GDM1 (cell line): Measurements from ENCODE around the gene KCNE1.
"Not testable (repeated sequence)": the region's sequence is repeated elsewhere in the genome, so short reads cannot be mapped to it uniquely, and the experiment has no call there.

Source experiments
- DNase-seq: peaks from one replicate; lab custom pipeline; 2025; lab: John Stamatoyannopoulos, UW

Gene KCNE1

DNA sequence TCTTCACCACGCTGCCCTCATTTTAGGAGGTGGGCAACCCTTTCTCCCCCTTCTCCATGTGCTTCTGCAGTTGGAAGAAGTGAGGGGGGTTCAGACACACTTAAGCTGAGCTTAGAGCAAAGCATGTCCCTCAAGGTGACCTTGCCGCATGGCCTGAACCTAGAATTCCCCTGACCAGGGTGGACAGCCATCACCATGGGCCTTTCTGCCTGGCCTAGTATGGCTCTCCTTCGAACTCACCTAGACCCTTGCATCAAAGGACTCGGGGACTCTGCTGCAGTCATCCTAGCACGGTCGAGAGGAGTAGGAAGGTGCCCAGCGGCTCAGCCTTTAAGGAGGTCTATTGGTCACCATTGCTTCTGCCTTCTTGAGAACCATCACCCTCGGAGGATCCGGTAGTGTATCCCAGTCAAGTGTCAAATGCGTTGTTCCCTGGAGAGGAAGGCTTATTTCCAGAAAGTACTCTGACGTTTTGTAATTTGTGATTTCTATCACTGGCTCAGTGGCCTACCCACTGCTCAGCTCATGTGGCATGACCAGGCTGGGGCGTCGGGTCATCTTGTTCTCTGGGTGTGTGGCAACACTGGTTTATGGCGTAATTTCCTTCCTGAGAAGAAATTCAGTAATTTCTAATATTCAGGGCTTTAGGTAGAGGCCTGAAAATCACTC is at the start of gene KCNE1:
KCNE1 (minus strand) TSS at position 424 of the 669 bp plus-strand sequence. CDS start 62,576 bp downstream, outside the sequence.
- no peak for DNase-seq

GRCh38 chr21:34561806-34562205 is 49.8 kb upstream of the KCNE1 start:
- DNase-seq, result no peak

DNA sequence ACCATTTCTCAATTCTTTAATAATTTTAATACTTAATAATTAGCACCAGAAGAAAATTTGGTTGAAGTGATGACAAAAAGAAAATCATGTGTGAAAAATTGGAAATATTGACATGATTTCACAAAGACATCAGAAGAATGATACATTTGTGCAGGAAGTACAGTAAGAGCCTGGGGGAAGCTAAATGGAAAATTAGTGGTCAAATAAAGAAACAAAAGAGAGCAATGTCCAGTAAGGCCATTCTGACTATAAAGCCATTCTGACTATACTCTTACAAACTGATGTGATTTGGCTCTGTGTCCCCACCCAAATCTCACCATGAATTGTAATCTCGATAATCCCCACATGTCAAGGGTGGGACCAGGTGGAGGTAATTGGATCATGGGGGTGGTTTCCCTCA is 48.6 kb upstream of the KCNE1 start:
- DNase-seq, result no peak

GRCh38 chr21:34560021-34560420 is 48.0 kb upstream of the KCNE1 start:
- no peak for DNase-seq

DNA sequence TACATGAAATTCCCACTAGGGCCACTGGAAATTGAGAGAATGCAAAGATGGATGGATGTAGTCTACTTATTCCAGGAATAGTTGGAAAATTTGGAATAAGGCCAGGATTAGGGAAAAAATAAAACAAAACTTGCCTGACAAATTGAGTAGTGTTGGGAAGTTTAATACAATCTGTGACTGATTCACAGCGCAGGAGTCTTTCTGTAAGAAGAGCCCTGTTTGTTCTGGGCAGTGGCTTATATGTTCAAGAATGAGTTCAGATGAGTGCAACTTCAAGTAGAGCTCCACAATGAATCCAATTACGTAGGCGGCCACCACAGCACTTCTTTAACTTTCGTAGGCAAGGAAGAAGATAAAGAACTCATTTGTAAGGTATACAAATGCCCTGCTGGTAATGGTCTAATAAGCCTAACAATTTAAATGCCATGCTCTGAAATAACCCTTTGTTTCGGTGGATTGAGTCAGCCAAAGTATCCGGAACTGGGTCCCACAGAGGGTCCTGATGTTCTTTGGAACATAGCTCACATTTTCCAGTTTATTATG is 47.1 kb upstream of the KCNE1 start:
- DNase-seq, result no peak

GRCh38 chr21:34558166-34558565 is 46.2 kb upstream of the KCNE1 start:
- no peak for DNase-seq

DNA sequence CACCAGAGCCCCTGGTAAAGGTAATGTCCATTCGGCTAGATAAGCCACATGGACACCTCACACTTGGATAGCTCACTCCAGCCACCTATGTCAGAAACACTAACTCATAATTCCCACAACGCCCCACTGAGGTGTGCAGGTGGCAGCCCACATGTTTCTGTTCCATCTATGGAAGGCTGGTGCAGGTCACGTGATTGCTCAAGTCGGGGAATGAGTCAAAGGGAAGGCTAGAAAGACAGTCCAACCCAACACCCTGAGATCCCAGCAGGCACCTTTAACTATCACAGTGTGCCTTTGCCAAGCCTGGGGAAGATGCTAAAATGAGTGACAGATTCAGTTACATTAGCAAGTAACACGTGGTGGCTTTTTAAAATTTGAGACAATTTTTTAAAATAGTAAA is 45.3 kb upstream of the KCNE1 start:
- no peak for DNase-seq

- not testable (repeated sequence) for DNase-seq
Measured at GRCh38 chr21:34554670-34555069, 42.7 kb upstream of the KCNE1 start.

- DNase-seq, result no peak
Measured at GRCh38 chr21:34554227-34554626, 42.2 kb upstream of the KCNE1 start.

- no peak for DNase-seq
Measured at GRCh38 chr21:34553151-34553952, 41.3 kb upstream of the KCNE1 start.

- DNase-seq, result no peak
Measured at GRCh38 chr21:34552360-34553098, 40.5 kb upstream of the KCNE1 start.

- DNase-seq, result no peak
Measured at GRCh38 chr21:34550182-34550799, 38.3 kb upstream of the KCNE1 start.

DNA sequence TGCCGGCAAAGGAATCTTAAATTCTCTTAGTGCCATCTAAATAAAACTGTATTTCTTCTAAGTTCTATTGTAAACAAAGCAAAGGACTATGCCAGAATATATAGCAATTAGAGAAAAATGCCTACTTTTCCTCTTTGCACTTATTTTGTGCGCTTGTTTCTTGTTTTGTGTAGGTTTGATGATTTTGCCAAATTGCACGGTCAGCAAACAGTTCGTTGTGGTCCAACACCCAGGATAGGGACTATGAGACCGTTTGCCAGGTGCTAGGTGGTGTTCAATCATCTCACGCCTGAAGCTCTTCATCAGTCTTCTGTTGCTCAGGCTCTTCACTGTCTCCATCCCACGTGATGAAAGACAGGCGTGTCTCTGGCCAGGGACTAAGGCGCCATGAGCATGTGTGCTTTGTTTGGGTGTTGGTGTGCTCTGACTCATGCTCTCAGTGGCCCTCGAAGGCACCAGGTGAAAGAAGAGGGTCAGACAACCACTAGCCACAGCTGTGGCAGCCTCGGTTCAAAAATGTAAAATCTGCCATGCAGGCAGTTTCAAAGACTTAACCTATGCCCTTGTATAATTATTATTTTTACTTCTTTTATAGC is 36.9 kb upstream of the KCNE1 start:
- no peak for DNase-seq

DNA sequence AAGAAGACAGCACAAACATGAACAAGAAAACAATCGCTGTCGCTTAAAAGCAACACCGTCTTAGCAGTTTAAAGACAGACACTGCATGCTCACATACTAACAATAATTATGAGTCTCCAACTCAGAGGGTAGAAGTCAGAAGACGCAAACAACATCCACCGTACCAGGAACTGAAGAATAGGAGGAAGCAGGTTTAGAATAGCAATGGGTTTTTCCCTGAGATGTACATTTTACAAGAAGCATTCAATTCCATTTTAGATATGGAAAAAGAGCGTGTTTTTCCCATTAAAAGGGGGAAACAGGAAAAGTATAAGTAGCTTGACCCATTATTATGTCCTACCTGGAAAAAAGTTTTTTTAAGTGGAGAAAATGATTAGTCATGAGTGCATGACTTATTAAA is 34.5 kb upstream of the KCNE1 start:
- DNase-seq, result no peak

GRCh38 chr21:34545079-34545884 is 33.3 kb upstream of the KCNE1 start:
- DNase-seq, result peak; percentile 70

GRCh38 chr21:34544032-34544496 is 32.1 kb upstream of the KCNE1 start:
- peak; percentile 15 for DNase-seq

DNA sequence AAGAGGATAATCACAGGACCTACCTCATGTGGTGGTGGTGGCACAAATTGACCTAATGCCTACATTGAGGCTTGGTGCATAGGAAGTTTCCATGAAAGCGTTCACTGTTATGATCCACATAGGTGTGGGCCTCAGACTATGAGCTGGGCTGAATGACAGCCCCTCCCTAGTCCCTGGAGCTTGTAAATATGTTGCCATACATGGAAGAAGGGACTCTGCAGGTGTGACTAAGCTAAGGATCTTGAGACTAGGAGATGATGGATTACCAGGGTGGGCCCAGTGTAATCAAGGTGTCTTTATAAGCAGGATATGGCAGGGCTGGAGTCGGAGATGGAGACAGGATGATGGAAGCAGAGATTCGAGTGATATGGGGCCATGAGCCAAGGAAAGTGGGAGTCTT is 31.0 kb upstream of the KCNE1 start:
- no peak for DNase-seq

DNA sequence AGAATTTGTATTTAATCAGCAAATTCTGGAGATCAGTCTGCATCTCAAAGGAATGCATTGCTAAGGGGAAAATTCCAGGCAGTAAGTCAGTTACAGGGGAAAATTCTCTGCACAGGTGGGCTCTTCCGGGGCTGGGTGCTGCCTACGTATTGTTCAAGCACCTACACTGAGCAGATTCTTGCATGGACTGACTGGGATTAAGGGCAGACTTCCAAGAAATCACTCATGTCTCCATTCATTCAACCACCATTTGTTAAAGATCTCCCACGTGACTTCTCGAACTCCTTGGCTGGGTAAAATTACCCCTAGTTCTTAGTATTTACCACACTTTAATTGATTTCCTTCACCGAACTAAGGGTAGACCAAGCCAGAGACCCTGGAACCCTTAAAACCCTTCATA is 28.2 kb upstream of the KCNE1 start:
- DNase-seq, result no peak

- DNase-seq, result no peak
Measured at GRCh38 chr21:34537838-34538237, 25.8 kb upstream of the KCNE1 start.

- DNase-seq, result no peak
Measured at GRCh38 chr21:34536820-34537219, 24.8 kb upstream of the KCNE1 start.

GRCh38 chr21:34536311-34536710 is 24.3 kb upstream of the KCNE1 start:
- DNase-seq, result no peak
